CD4-positive, alpha-beta T cell treated with Interleukin-4 for 4 hours (primary cell): ENCODE data around the gene NPIPB2.
"Not testable (repeated sequence)": the region's sequence is repeated elsewhere in the genome, so short reads cannot be mapped to it uniquely, and the experiment has no call there.

Experiments
- DNase-seq: peaks from one replicate; pipeline ENCODE4 v3.0.0-alpha.2; 2020

The NPIPB2 gene

DNA sequence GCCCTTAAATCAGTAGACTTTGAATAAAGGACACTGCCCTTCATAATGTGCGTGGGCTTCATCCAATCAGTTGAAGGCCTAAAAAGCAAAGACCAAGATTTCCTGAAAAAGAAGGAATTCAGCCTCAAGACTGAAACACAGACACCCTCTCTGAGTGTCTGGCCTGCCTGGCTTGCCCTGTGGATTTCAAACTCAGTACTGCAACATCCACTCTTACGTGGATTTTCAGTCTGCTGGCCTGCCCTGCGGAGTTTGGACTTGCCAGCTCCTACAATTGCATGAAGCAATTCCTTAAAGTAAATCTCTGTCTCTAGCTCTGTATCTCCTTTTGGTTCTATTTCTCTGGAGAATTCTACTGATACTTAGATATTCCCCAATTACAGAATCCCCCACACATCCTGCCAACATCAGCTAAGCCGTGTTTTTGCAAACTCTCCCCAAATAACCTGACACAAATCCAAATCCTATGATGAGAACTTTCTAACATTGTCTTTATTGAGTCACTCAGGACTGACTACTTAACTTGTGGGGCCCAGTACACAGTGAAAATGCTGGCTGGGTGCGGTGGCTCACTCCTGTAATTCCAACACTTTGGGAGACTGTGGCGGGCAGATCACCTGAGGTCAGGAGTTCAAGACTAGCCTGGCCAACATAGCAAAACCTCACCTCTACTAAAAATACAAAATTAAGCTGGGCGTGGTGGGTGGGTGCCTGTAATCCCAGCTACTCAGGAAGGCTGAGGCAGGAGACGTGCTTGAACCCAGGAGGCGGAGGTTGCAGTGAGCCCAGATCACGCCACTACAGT, 15.9 kb upstream of the NPIPB2 start:
- DNase-seq = no peak

DNA sequence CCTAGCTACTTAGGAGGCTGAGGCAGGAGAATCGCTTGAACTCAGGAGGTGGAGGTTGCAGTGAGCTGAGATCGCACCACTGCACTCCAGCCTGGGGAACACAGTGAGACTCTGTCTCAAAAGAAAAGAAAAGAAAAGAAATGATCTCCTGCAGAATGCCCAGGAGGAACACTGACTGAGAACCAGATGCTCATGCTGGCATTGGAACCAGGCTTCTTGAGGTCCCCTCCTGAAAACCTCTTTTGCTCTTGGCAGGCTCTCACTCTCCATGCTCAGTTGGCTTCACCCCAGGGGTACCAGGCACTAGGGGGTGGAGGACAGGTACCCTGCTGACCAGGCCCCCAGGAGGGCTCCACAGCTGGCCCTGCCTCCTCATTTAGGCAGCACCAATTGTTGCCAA, 14.7 kb upstream of the NPIPB2 start:
- DNase-seq = no peak

DNA sequence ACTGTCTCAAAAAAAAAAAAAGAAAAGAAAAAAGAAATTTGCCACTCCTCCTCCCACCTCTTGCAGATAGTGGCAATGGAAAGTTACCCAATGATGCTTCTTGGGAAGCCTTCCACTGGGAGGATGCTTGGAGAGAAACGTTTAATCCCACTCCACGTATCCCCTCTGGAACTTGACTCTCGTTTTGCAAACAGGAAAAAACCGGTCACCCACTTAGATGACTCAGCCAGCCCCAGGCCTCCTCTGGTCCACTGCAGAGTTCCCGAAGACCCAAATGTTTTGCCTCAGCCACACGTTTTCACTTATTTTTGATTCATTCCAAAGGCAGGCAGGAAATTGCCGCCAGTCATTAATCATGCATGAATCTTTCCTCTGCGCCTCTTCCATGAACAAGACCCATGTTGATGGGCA, 13.9 kb upstream of the NPIPB2 start:
- no peak for DNase-seq

DNA sequence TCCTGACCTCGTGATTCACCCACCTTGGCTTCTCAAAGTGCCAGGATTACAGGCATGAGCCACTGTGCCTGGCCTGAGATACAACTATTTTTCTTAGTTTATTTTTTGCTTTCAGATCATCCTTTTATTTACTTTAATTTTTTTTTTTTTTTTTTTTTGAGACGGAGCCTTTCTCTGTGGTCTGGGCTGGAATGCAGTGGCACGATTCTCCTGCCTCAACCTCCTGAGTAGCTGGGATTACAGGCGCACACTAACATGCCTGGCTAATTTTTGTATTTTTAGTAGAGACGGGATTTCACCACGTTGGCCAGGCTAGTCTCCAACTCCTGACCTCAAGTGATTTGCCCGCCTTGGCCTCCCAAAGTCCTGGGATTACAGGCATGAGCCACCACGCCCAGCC, 11.7 kb upstream of the NPIPB2 start:
- not testable (repeated sequence) for DNase-seq

DNA sequence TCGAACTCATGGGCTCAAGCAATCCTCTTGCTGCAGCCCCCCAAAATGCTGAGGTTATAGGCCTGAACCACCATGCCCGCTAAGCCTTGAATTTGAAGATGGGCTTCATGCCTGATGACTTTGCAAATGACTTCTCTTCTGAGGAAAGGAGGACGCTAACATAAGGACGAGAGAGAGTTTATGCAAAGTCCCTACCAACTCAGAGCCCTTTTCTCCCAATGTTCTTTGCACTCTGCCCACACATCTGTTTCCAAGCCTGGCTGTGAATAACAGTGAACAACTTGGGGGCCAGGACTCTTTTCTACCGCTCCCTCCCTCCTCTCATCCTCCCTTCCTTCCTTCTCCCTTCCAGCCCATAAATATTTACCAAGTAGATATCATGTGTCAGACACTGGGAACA, 8.5 kb upstream of the NPIPB2 start:
- no peak for DNase-seq

DNA sequence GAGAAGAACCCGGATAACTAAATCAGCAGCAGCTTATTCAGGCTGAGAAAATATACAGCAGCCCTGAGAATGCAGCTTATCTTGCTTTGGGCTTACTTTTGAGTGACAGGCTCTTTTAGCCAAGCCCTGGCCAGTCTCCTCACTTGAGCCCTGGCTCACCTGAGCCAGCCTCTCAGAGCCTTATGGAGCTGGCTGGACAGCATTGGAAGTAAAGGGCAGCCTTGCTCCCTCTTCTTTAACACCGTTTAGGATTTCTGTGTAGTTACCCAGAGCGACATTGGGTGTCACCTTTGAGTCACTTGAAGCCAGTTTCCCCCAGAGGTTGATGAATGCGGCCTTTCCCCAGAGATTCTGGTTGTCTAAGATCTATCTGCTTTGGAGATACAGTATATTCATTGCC, 7.7 kb upstream of the NPIPB2 start:
- DNase-seq = no peak

DNA sequence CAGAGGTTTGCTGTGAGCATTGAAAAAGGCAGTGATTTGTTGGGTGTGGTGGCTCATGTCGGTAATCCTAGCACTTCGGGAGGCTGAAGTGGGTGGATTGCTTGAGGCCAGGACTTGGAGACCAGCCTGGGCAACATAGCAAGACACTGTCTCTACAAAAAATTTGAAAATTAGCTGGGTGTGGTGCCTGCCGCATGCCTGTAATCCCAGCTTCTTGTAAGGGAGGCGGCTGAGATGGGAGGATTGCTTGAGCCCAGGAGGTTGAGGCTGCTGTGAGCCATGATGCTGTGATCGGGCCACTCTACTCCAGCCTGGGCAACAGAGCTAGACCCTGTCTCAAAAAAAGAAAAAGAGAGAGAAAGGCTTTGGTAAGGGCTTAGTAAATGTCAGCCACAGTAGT, 7.0 kb upstream of the NPIPB2 start:
- DNase-seq = no peak

DNA sequence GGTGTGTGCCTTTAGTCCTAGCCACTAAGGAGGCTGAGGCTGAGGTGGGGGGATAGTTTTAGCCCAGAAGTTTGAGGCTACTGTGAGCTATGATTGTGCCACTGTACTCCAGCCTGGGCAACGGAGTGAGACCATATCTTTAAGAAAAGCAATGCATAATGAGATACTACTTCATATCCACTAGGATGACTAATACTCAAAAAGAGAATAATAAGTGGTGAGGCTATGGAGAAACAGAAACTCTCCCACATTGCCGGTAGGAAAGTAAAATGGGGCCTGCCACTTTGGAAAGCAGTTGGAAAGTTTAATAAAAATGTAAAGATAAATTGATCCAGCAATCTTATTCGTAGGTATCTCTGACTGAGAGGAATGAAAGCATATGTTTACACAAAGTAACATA, 4.6 kb upstream of the NPIPB2 start:
- no peak for DNase-seq

DNA sequence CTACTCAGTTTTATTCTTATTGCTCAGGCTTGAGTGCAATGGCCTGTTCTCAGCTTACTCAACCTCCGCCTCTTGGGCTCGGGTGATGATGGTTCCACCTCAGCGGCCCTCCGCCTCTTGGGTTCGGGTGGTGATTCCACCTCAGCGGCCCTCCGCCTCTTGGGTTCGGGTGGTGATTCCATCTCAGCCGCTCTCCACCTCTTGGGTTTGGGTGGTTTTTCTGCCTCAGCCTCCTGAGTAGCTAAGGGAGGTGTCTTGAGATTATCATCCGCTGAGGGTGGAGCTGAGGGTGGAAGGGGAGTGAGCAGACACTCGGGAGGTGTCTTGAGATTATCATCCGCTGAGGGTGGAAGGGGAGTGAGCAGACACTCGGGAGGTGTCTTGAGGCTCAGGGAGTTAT, 14.5 kb downstream of the NPIPB2 start:
- DNase-seq = not testable (repeated sequence)

DNA sequence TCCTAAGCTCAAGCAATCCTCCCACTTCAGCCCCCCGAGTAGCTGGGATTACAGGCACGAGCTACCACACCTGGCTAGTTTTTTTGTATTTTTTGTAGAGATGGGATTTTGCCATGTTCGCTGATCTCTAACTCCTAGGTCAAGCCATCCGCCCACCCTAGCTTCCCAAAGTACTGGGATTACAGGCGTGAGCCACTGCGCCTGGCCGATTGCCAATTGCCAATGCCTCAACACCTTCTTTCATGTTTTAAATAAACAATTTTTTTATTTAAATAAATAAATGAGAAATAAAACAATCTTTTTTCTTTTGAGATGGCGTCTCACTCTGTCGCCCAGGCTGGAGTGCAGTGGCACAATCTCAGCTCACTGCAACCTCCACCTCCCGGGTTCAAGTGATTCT, 17.8 kb downstream of the NPIPB2 start:
- not testable (repeated sequence) for DNase-seq

DNA sequence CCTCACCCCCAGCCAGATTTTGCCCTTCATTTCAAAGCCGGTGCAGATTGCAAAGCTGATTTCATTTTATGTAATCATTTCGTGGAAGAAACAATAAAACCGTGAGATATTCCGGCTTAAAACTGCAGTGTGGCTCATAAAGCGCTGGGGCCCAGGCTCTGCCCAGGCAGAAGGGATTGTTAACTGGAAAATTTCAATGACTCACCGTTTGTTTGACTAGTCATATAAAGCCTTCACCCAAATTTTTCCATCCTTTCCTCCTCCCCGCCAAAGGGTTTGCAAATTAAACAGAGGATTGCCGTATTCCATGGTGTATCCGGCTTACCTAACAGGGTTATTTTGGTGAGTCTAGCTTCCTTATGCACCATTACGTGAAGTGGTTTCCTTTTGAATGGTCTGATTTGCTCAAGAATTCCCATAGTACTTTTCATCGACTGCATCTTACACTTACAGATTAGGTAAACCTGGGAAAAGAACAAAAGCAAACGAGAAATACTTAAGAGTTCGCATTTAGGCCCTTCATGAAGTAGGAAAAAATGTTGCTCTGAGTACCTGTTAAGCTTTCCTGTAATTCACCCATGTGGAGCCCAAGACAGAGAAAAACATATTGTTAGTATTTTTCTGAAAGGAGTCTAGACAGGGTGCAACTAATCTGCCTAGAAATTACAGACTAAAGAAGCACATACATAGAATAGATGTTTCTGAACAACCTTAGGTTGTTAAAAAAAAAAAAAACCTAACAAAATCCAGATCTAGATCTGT, 25.1 kb downstream of the NPIPB2 start:
- DNase-seq = no peak

DNA sequence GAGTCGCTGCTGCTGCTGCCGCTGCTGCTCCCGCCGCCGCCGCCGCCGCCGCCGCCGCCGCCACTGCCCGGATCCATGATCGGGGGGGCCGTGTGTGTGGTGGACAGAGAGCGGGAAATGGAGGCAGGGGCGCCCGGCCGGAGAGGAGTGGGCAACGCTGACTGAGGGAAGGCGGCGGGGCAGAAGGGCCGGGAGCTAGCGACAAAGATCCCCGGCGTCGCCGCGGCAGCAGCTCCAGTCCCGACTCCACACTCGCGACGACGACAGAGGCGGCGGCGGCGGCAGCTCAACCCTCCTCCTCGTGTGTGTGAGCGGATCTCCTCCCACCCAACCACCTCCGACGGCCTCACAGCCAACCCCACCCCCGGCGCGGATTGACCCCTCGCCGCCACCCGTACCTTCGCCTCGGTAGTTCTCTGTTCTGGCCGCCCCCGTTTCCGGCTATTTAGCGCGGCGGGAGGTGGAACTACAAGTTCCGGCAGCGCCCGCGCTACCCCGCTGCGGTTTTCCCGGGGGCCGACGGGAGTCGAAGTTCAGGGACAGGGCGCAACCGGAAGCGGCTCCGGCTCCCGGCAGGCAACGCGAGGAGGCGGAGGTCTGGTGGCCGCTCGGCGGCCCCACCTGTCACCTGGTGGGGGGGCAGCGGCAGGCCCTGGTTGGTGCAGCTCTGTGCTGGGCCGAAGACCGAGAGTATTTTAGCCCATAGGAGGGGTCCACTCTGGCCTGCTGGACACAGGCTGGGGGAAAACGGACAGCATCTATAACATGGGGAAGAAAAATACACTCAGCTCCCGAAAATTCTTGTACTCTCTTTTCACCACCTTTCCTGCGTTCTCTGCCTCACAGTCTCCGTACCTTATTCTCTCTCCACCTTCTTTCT, 26.0 kb downstream of the NPIPB2 start, which contains the start of gene GSPT1:
GSPT1 (minus strand) TSS at position 313 of the 880 bp plus-strand sequence; CDS start at position 77, 236 bp downstream.
- peak; percentile 99 for DNase-seq

DNA sequence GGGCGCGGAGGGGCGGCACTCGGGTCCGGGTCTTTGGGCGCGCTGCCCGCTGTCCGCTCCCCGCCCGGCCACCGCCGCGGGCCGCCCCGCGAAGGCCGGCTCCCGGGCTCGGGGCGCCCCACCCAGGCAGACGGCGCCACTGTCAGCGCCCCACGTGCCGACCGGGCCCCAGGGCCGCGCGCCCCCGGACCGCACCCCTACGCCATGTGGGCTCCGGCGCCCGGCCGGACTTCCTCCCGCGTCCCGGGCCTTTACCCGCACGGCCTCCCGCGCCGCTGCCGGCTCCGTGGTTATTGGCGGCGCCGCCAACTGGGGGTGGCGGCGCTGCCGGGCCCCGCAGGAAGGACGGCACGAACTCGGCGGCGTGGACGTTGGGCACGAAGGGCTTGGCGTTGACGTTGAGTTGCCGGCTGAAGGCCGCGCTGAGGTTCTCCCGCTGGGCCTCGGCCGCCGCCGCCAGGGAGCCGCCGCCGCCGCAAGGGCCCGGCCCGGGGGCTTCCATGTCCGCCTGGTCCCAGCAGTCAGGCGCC, 26.7 kb downstream of the NPIPB2 start:
- DNase-seq = no peak

DNA sequence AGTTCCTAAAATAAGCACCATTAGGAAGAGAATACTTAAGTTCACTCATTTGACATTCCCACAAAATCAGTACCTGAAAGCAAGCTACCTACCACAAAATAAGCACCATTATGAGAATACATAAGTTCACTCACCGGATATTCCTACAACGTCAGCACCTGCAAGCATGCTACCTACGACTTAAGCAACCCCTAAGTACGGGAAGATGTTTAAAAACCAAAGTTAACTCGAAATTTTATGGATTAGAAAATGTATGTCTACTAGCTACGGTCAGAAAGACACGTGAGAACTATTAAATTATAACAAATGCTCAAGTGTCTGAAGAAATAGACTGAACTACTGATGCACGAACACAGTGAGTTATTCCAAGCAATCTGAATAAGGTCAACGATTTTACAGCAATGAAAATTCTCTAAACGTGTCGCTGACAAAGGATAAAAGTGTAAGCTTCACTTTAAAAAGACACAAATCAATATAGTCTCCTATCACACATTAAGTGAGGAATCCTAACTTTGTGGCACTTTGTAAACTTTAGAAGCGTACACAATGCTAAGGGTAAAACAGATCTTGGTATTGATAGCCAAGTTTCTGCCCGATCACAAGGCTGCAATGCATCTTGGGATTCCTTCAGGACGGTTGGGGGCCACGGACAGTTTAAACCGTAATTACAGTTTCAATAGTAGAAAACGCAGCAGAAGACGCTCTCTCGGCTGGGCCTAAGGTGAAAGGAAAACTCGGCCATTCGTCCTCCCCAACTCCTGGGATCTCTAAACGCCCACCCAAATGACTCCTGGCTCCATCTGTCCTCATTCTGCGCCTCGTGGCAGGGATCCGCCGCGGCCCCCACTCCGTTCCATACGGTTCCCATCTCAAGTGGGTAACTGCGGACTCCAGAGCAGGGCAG, 27.4 kb downstream of the NPIPB2 start:
- DNase-seq = peak; percentile 28

DNA sequence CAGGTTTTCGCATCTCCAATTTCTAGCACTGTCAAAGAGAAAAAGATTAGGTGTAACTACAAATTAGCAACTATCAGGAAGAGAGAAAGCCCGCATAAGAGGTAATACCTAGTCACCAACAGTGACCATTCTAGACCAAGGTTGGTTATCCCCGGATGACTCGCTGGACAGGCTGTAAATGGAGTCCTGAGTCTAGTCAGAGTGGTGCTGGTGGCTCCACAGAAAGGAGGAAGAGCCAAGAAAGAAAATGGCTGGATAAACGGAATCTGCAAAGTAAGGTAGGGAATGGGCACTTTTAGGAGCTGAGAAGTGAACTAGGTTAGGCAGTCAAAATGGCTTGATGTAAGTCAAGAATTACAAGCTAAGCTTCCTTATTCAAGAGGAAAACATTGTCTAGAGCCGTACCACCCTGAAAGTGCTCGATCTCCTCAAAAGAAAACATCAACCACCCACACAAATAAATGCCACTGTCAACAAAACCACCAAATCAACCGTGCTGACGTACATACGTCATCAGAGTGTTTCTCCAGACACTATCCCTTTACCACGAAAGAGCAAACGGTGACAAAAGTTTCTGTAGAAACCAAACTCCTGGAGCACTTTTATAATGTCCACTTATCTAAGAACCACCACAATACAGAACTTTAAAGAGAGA, 28.3 kb downstream of the NPIPB2 start:
- DNase-seq = peak; percentile 45

DNA sequence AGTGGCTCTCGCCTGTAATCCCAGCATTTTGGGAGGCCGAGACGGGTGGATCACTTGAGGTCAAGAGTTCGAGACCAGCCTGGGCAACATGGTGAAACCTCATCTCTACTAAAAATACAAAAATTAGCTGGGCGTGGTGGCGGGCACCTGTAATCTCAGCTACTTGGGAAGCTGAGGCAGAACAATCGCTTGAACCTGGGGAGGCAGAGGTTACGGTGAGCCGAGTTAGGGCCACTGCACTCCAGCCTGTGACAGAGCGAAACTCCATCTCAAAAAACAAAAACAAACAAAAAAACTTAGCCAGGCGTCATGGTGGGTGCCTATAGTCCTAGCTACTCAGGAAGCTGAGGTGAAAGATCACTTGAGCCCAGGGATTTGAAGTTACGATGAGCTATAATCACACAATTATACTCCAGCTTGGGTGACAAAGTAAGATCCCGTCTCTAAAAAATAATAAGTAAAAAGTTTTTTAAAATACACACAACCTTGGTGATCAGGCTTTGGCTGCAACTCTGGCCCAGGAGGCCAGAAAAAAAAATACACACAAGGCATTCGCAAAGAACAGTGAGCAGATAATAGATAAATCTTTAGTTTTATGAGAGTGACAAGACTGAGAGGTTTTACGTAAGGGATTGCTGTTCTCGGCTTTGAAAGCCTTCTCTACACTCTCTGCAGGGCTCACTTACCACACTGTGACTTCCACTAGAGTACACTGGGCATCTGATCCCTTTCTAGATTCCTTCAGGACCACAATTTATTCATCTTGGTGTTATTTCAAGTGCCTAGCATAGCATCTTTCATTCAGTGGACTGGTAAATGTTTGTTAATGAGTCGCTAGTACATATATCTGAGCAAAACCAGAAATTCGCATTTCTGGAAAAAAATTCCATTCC, 31.9 kb downstream of the NPIPB2 start:
- DNase-seq = no peak

DNA sequence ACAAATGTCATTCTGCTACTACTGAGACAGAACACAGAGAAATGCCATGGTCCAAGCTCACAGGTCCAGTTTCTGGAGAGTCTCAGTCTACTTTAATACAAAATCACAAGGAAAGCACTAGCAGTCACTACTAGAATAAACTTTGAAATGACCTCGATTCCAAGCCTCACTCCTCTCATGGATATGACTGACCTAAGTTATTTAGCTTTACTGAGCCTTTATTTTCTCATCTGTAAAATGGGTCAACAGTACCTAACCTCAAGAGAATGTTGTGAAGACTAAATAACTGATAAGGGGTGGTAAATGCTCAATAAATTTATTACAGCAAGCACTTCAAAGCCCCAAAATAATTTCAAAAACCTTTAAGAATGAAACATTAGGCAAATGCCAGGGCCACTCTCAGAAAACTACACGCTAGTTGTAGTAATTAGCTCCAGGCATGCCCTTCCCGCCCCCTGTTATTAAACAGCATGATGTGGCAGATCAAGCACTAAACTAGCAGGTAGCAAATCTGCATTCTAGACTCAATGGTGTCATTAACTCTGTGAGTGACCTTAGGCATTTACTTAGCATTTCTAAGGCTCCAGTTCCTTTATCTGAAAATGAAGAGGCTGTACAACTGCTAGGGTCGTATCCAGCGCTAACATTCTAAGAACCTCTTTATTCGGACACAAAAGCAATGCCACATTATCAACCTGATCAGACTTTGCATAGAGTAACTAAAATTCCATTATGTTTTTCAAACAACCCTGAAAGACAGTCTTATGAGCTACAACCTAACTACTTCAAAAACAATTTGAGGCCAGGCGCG, 34.5 kb downstream of the NPIPB2 start:
- DNase-seq = no peak

DNA sequence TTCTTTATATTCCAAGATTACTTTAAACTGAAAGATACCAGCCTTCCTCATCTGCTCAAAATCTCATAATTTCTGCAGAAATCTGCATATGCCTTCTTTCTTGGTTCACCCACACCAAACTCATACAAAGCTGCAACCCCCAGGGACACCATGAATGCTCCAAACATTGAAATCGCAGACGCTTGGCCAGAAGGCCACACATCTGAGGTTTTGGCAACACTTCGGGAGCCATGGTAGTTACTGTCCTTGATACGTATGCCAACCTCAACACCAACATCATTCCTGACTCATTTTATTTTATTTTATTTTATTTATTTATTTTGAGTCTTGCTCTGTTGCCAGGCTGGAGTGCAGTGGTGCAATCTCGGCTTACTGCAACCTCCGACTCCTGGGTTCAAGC, 37.9 kb downstream of the NPIPB2 start:
- DNase-seq = no peak

DNA sequence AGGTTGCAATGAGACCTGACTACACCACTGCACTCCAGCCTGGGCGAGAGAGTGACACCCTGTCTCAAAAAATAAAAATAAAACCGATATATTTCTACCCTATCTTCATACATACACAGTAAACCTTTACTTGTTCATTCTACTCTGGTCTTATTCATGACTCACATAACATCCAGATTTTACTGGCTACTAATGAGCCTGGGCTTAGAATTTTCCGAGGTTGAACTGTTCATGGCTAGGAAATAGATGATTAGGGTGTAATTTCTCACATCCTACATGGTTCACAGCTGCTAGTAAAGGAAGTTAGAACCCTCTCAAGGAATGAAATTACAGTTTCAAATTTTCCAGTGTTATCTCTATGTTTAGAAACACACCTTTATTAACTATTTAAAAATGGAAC, 40.8 kb downstream of the NPIPB2 start:
- DNase-seq = no peak
